HFF-Myc (cell line): ENCODE measurements around the gene ATP9A.
A peak's percentile ranks its signal among the peaks of the same experiment; 100 is the strongest.

Source experiments
- DNase-seq: peaks from one replicate; pipeline ENCODE4 v3.0.0-alpha.2; 2011; ENCODE audit warnings: low read depth; ENCODE audit errors: extremely low read depth
- H3K4me3 ChIP-seq: replicated peaks from 2 replicates; pipeline ENCODE4 v1.5.1; 2011; ENCODE audit warnings: low read depth, mild to moderate bottlenecking, control low read depth, low read length
- CTCF ChIP-seq: IDR thresholded peaks from 2 replicates; pipeline ENCODE4 v1.5.1; 2012; ENCODE audit warnings: mild to moderate bottlenecking, low read depth, low read length, control low read depth; ENCODE audit errors: missing control alignments

ATP9A gene

GRCh38 chr20:51616060-51616459 lies 152.1 kb downstream of the ATP9A start:
- DNase-seq = no peak
- peak; percentile 15 for TF ChIP-seq CTCF
- no peak overlapping the region for H3K4me3 ChIP-seq

- no peak for TF ChIP-seq CTCF
- no peak for DNase-seq
- no peak overlapping the region for H3K4me3 ChIP-seq
Observed at GRCh38 chr20:51614687-51615086, 153.5 kb downstream of the ATP9A start.

DNA sequence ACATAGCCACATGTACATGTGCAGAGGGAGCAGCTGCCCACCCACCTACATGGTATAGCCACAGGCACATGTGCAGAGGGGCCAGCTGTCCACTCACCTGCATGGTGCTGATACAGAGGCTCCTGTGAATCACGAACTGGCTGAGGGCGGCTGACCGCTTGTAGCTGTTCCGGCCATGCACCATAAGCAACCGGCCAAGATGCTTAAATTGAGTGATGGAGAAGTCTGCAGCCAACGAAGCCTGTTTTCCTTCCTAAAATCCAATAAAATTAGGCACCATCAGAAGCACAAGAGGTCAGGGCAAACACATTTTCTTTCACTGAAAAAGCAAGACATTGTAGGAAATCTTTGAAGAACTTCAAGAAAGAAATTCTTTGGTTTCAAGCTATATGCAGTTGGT lies 154.6 kb downstream of the ATP9A start:
- no peak for TF ChIP-seq CTCF
- DNase-seq = no peak
- no peak overlapping the region for H3K4me3 ChIP-seq

DNA sequence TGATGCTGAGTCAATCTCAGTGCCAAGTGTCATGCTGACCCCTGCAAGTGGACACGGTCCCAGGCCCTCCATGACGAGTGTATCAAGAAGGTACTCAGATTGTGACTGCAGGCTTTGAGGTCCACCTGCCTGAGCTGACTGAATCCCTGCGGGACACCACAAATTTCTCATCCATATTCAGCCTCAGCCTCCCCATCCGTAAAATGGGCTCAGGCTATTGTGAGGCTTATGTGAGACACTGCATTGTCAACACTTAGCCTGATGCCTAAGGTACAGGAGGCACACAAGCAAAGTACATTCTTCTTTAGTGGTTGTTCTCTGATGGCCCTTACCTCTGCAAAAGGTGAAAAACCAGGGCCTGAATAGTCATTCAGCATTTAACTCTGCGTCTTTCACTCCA lies 155.3 kb downstream of the ATP9A start:
- no peak for TF ChIP-seq CTCF
- no peak for DNase-seq
- H3K4me3 ChIP-seq = no peak overlapping the region

DNA sequence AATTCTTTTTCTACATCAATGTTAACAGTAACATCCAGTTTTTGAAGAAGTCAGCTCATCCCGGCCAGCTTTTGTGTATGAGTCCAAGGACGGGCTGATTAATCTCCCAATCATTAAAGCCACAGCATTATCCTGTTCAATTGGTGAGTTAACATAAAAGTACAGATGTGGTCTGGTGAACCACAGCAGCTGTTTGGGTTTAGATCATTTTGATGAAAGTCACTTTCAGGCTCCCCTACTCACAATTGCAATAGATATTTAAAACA lies 156.6 kb downstream of the ATP9A start:
- TF ChIP-seq CTCF = no peak

DNA sequence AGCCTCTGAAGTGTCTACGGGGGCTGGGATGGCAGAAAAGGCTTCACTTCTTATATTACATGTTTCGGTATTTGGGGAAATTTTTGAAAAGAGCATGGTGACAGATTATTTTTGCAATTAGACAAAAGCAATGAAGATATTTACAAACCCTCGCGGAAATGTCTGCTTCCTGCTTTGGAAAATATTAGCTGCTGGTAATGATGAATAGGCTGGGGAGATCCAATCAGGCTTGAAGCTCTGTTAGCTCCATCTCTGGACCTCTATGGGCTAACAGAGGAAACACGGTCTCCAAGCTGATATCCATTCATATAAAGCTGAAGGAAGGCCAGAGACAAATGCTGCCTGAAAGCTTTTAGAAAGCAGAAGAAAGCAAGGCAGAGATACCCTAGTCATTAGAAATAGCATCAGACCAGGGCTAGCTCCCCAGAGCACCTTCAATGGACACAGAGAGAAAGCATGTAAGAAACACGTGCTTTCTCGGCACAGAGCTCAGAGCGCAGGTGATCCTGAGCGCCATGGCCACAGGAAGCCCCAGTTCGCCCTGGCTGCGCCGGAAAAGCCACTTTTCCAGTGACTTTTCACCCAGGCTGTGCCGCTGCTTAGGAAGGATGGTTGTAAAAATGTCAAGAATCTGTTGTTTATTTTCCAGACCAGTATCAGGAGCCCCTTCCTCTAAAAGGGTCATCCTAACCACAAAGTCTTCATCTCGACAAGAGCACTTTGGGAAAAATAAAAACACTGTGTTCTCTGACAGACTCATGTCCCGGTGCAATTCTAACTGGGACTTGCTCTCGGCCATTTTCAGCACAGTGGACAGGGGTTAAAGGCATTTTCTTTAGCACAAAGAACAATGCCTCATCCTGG lies 157.2 kb downstream of the ATP9A start:
- TF ChIP-seq CTCF = no peak
- no peak overlapping the region for H3K4me3 ChIP-seq
- no peak for DNase-seq

More for the DNA sequence above, 156.6 kb downstream of the ATP9A start:
- DNase-seq = no peak
- no peak overlapping the region for H3K4me3 ChIP-seq

DNA sequence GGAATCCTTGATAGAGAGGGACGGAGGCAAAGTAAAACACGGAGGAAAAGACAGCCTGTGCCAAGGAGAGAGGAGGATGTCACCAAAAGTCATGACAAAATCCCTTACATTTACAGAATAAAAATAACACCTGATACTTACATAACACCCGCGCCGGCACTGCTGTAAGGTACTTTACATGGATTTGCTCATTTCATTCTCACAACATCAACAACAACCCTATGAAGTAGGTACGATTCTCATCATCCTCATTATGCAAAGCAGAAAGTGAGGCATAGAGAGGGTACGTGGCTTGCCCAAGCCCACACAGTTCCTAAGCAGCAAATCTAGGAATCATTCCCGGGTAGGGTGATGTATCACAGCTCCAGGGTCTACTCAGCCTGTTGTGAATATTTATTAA lies 158.1 kb downstream of the ATP9A start:
- H3K4me3 ChIP-seq = no peak overlapping the region
- TF ChIP-seq CTCF = no peak
- no peak for DNase-seq
